Spleen (tissue), 7 donors: Measurements from ENCODE around the gene FHIP1A.

Experiments
- CTCF ChIP-seq, 11 experiments: fragments of 200-600 bp in 7 of 11; fragments of 450-650 bp in 4 of 11; sonication (generic) in 4 of 11; IDR thresholded peaks in 8 of 11; conservative IDR thresholded peaks in 3 of 11; 1 replicate in 7 of 11; 2 replicates in 4 of 11; pipeline versions ENCODE4 v1.4.0 to v1.8.0; 2016 to 2021; ENCODE audit warnings: antibody characterized with exemption in 11 of 11, inconsistent platforms in 4 of 11, mild to moderate bottlenecking in 1 of 11
- POLR2A ChIP-seq, 3 donors: fragments of 450-650 bp; IDR thresholded peaks; one replicate each; pipeline ENCODE4 v1.5.1; 2017; ENCODE audit warnings: antibody characterized with exemption in 3 of 3, mild to moderate bottlenecking in 1 of 3
- donor health status: DM: no; HTN: no; CAD: no; lungs with moderate emphysema.
- donor health status: DM: no; HTN: no; CAD: no.
- donor health status: DM: no; HTN: no; CAD: no.

DNA sequence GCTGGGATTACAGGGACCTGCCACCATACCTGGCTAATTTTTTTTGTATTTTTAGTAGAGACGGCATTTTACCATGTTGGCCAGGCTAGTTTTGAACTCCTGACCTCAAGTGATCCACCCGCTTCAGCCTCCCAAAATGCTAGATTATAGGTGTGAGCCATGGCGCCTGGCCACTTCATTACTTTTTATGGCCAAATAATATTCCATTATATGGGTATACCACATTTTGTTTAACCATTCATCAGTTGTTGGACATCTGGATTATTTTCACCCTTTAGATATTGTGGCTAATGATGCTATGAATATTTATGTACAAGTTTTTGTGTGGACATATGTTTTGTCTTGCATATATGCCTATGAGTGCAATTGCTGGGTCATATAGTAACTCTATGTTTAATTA lies 8.6 kb upstream of the FHIP1A start:
- TF ChIP-seq CTCF (IDR thresholded peaks at IDR 0.05 in 8 of 11, conservative IDR thresholded peaks at IDR 0.05 in 3 of 11) (no peak), POLR2A (IDR thresholded peaks at IDR 0.05) (no peak)
